AG09319 (cell line): ENCODE measurements around the gene TRAPPC3L.

Experiments used
- DNase-seq: peaks from one replicate; pipeline ENCODE4 v3.0.0-alpha.2; 2010; ENCODE audit warnings: low read depth; ENCODE audit errors: extremely low read depth
- TF ChIP-seq, protein P1 (sequence below): IDR thresholded peaks from 2 replicates; pipeline ENCODE4 v1.5.1; 2011; ENCODE audit warnings: low read depth, mild to moderate bottlenecking, inconsistent platforms, low read length, moderate library complexity

TRAPPC3L gene

DNA sequence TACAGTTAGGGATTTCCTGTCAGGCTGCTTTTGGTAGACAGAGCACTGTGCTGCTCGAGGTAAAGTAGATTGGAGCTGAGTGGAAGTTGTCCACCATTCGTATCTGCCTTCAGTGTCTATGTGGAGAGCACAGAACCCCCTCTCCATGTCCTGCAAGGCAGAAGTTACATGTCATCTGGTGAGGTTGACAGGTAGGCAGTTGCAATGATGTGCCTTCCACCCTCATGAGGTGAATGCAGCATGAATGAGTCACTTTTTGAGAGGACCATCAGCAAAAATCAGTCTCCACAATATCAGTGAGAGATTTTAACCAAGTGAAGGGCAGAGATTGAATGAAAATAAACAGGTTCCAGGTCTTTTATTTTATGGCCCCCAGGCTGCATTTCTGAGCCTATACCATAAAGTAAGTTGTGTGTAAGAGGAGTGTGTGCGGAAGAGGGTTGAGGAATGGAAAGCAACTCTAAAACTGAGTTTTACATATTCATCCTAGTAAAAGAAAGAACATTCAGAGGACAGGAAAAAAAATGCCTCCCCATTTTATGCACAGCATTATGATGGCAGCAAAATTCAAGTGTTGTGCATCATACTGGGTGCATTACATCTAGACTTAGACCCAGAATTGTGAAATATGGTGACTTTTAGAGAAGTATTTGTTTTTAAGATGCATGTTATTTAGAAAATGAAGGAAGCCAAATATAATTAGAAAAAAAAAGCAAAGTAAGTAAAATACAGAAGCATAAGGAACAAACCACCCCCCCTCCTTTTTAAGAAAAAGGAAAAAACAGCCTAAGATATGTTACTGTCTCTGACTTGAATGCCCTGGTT lies 15.8 kb downstream of the TRAPPC3L start:
- TF ChIP-seq, protein P1, sequence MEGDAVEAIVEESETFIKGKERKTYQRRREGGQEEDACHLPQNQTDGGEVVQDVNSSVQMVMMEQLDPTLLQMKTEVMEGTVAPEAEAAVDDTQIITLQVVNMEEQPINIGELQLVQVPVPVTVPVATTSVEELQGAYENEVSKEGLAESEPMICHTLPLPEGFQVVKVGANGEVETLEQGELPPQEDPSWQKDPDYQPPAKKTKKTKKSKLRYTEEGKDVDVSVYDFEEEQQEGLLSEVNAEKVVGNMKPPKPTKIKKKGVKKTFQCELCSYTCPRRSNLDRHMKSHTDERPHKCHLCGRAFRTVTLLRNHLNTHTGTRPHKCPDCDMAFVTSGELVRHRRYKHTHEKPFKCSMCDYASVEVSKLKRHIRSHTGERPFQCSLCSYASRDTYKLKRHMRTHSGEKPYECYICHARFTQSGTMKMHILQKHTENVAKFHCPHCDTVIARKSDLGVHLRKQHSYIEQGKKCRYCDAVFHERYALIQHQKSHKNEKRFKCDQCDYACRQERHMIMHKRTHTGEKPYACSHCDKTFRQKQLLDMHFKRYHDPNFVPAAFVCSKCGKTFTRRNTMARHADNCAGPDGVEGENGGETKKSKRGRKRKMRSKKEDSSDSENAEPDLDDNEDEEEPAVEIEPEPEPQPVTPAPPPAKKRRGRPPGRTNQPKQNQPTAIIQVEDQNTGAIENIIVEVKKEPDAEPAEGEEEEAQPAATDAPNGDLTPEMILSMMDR, result no peak

DNA sequence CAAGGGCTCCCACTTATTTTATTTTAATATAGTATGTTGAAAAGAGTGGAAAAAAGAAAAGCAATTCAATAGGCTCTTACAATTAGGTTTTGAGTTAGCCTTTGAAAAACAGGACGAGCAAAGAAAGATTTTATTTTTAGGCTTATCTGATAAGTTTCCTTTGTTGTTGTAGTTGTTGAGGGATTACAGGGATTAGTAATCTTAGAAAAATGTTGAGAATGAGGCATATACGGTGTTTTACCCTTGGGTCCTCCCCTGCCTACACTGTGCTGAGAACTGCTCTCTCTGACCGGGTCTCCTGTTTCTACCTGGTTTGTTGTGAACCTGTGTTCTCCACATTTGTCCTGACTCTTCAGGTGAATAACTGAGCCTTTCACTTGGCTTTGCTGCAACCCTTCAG lies 16.7 kb downstream of the TRAPPC3L start:
- no peak for DNase-seq
- TF ChIP-seq, protein P1, result no peak

More for the DNA sequence above, 15.8 kb downstream of the TRAPPC3L start:
- DNase-seq, result no peak

DNA sequence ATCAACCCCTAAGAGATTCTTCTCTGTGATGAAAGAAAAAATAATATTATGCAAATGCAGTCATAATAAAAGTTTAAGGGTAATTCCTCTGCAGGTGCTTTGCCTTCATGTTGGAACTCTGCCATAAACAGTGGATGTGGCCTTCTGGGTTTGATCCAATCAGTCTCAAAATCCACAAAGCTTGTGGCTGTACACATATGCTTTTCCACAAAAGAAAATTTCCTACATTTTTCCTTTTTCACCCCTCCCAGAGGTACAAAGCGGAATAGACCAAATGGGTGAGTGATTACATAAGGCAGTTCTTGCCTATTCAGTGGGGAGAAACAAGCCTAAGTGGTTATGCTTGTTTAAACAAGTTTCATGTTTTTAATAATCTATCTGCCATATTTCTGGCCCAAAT lies 17.4 kb downstream of the TRAPPC3L start:
- TF ChIP-seq, protein P1, result no peak
- DNase-seq, result no peak

DNA sequence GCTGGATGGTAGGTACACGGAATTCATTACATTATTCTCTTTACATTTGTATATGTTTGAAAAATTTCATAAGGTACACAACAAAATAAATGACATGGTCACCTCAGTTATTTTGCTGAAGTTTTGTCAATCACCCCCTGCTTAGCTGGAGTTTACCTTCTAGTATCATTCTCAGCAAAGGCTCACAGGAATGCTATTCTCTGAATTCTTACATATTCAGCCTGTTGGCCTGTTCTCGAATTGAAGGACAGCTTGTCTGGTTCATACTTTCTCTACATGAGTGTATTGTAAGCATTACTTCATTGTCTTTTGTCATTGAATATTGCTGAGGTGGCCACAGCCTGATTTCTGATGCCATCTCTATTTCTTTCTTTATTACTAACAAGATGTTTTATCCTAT lies 21.2 kb downstream of the TRAPPC3L start:
- TF ChIP-seq, protein P1, result no peak
- DNase-seq, result no peak

DNA sequence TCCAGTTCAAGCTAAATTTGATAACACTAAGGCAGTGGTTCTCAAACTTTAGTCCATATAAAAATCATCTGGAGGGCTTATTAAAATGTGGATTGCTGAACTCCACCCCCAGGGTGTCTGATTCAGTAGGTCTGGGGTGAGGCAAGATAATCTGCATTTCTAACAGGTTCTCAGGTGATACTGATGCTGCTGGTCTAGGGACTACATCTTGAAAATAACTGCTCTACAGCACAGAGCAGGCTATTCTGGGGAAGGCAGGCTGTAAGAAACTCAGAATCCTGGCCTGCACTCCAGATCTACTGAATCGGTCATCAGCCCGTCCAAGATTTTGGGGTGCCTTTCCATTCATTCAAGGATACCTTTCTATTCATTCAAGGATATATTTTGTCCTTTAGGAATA lies 22.6 kb downstream of the TRAPPC3L start:
- TF ChIP-seq, protein P1, result no peak

DNA sequence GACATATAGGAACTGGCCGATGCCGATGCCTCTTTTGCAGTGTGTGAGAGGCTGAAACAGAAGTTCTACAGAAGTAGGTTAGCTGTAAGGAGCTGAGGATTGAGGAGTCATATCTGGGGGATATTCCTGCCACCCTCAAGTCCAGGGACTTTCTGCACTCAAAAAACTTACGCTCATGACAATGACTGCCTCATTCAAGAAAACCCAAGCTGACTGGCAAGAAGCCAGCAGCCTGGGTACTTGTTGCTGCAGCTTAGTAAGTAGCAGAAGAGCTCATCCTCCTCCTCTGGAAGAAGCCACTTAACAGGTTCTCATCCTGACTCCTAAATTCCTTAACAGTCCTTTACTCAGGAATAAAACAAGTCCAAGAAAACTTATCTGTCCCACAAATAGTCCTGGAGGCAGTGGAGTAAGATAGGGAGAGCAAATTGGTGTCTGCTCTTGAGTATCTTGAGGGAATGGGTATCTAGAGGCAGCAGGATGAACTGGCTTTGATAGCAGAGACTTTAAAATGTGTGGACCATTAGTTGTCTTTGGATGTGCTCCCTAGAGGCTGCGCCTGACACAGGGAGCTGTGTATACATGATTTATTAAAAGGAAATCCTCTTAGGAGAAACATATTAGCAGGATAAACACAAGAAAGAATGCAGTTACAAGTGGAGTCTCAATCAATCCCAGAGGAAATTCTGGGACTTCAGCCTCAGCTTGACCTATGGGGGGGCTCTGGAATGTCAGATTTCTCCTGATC lies 26.7 kb downstream of the TRAPPC3L start:
- no peak for DNase-seq
- TF ChIP-seq, protein P1, result no peak

More for the DNA sequence above, 22.6 kb downstream of the TRAPPC3L start:
- DNase-seq, result no peak

DNA sequence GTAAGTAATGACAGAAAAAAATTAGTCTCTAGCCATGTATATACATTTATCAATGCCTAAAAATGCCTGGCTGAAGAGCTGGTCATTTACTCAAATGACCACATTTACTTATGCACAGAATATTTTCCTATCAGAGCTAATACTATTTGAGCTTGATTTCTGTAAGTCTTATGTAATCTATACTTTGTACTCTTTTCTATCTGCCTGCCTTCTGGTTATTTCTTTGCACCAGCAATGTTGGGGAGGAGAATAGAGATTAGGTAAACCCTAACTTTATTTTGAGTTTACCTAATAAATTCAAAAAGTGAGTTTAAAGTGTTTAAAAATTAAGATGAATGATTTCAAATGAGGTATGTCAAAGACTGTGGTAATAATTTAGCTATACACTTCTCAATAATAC lies 30.3 kb downstream of the TRAPPC3L start:
- TF ChIP-seq, protein P1, result no peak
- no peak for DNase-seq
